ENCODE results near the gene ONECUT1.

The ONECUT1 gene

GRCh38 chr15:52733696-52734255 is 56.4 kb downstream of the ONECUT1 start:
- no peak for DNase-seq

DNA sequence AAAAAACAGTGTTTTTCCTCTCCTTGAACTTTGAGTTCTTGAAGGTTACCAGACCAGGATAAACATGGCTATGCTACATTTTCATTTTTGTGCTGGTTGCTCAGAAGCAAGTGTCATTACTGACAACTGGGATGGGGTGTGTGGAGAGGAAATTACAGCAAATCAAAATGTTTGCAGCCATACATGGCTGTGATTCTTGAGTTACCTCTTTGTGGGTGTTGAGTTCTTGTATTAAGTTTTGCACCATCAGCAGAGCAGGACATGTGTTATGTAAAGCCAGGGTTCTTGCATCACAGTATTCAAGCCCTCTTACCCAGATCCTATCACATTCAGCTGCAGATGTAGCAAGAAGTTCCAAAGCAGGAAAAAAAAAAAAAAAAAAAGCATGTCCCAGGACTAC is 57.0 kb downstream of the ONECUT1 start:
- no peak for DNase-seq

- no peak for DNase-seq
Measured at GRCh38 chr15:52732551-52732950, 57.6 kb downstream of the ONECUT1 start.

DNA sequence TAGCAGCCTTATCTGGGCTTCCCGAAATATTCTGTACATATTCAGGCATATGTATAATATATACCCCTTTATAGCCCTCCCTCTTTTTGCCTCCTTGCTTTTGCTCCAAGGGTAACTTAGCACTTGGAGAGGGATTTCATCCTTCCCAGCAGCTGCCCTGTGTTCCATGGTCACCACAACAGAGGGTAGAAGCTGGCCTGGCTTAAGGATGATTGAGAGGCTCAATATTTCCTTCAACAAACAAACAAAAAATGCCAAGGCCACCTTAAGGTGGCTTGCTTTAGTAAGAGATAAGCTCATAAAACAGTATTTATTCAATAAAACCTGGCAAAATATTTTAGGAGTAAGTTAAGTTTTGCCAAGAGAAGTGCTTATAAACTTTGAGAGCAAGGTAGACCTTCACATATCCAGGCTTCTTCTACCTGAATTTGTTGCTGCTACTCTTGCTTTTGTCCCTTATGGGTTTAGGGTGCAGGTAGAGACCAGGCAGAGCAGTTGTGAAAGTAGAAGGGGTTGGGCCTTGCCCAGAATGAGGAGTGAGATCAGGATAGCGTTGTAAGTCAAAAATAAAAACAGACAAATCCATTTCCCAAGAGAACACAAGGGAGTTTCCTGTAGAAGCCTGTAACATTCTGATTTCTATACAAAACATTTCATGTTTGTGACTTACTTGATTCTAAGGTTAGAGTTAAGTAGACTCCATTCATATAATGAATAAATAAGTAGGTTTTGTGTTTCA is 58.2 kb downstream of the ONECUT1 start:
- no peak for DNase-seq

DNA sequence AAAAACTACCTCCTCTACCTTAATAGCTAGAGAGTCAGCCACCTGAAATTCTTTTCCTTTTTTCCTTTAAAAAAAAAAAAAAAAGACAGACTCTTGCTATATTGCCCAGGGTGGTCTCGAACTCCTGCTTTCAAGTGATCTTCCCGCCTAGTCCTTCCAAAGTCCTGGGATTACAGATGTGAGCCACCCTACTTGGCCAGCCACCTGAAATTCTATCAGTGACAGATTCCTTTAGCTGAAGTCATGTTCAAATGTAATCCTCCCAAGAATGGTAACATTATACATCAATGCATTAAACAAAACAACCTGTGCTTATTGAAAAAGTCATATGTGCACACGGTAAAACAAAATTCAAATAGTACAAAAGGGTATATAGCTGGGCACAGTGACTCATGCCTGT is 59.1 kb downstream of the ONECUT1 start:
- no peak for DNase-seq

DNA sequence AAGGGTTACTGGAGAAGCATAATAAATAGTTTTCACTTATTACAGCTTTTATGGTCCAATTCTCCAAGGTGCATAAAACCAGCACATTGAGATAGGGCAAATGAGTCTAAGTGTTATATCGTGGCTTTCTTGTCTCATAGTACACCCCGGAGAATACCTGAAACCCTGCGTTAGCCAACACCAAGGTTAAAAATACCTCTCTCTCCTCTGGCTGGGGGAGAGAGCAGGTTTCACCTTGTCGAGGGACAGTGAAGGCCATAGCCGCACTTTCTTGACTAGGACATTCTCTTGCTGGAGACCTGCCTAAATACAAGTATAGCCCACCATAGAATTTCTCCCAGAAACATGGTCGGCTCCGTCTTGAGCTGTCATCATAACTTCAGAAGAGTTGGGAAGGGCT is 59.5 kb downstream of the ONECUT1 start:
- DNase-seq, result no peak

DNA sequence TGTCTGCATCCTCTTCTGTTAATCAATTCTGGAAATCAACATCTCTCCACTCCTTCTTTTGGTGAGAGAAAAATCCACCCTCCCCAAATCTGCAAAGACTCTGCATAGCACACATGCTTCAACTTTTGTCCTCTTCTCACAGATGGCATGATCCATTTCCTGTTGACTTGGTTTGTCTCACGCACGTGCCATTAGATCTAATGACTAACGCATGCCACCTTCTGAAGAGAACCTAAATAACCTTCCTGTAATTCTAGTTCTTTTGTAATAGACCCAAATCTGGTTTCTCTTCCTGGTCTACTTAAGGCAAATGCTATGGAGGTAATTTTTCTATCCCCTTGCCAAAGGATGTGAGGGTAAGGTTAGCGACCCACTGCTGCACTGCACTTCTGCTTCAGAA is 60.0 kb downstream of the ONECUT1 start:
- DNase-seq, result no peak

GRCh38 chr15:52728899-52729298 is 61.2 kb downstream of the ONECUT1 start:
- no peak for DNase-seq

DNA sequence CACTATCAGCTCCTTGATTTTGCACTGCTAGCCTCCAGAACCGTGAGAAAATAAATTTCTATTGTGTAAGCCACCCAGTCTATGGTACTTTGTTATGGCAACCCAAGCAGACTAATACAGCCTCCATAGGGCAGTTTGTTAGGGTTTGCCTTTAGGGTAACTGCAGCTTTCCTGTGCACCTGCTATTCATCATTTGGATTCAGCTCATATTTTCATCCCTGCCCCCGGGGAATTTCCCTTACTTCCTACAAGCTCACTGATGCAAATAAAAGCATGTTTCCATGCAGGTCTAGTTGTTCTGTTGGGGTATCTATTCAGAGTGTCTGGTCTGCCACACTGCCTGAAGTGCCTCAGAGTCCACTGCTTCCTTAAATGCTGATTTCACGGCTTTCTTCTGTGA is 62.3 kb downstream of the ONECUT1 start:
- no peak for DNase-seq

GRCh38 chr15:52726195-52726594 is 63.9 kb downstream of the ONECUT1 start:
- DNase-seq, result no peak

DNA sequence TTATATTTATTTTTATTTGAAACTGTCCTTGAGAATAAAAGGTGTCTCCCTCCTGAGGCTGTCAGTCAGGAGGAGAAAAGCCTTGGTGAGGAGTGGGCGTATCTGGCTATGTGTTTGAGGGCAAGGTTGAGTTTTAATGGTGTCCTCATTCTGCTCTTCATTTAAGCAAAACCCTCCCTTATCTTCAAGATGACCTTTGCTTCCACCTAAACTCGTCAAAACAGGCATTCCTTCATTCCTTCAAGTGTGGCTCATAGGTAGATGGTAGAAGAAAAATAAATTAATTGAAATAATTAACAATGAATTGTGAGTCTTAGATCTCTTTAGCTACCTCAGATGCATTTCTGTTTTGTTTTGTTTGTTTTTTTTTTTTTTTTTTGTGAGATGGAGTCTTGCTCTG is 71.6 kb downstream of the ONECUT1 start:
- no peak for DNase-seq

DNA sequence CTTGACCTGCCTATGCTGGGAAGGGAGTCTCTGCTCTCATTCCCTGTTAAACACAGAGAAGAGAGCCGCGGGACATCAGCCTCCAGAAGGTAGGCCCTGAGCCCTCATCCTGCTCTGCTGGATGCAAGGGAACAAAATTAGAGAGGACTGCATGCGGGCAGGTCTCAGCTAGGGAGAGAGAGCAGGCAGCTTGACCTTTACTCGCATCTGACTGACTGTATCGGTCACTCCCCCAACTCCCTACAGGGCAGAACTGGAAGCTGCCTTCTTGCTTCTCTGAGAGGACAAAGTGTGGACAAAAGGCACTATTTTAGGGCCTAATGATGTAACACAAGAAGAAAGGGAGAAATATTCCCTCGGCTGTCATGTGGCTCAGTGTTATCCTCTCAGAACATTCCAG is 72.2 kb downstream of the ONECUT1 start:
- DNase-seq, result no peak

DNA sequence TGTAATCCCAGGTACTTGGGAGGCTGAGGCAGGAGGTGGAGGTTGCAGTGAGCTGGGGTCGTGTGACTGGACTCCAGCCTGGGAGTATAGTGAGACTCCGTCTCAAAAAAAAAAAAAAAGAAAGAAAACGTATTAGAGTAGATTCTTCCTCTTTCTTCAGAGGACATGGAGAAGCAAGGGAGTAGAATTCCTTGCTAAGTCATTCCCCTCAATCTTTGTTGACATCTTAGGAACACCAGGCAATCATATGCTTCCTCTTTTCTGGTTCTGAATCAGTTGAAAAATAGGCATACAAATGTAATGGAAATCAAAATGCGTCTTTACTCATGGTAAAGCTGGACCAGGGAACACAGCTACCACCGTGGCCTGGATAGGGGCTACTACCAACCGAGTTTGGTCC is 72.7 kb downstream of the ONECUT1 start:
- no peak for DNase-seq

GRCh38 chr15:52716536-52716935 is 73.6 kb downstream of the ONECUT1 start:
- DNase-seq, result no peak

DNA sequence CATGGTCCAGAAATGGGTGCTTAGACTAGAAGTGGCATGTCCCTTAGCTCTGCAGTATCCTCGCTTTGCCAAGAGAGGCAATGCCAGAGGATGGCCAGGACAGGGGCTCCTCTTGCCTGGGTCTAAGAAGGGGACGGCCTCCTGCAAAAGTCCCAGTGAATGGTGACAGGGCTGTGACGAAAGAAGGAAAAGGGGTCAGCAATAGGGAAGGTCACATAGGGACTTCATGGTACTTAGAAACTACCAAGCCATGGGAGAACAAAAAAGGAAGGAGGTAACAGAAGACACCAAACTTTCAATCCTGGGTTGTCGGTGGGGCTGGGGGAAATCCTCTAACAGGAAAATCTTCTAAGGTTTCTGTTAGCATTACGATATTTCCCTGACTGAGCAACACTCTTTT is 74.7 kb downstream of the ONECUT1 start:
- no peak for DNase-seq

DNA sequence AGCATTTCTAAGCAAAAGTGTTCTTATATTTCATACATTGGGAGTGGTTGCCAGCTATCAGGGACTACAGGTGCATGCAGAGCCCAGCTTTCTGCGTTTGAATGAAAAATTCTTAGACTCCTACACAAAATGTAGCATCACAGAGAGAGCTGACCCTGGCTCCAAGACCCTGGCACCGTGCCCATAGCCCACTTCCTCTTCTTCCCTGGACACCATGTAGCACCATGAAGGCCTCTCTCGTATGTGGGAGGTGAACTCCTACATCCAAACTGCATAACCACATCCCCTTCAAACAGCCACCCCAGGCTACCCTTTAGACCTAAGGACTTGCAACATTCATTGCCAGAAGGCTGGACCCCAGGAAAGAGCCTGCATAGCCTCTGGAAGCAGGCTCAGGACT is 75.2 kb downstream of the ONECUT1 start:
- no peak for DNase-seq

GRCh38 chr15:52710708-52711389 is 79.3 kb downstream of the ONECUT1 start:
- no peak for DNase-seq

DNA sequence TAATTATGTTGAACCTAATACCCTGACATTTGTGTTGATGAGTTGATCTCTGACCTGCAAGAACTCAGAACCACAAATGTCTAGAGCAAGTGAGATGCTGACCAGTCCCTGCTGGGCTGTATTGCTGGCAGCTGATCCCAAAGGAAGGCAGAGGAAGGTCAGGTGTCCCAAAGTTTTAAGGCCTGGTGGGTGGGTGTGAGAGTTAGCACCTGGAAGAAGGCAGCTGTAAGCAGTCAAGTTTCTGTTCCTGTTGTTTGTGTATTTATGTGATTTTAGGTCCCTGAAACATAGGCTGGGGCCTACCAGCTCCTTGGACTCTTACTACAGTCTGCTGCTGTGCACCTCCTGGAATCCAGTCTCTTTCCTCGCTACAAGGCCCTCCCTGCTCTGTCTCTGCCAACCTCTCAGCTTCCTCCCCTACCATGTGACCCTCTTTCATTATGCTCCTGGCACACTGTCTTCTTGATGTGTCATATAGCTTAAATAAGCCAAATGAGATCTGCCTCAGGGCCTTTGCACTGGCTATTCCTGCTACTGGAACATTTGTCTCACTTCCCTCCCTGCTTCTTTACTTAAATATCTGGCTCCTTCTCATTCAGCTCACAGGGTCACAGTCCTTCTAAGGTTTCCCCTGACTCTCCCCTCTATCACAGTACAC is 80.0 kb downstream of the ONECUT1 start:
- DNase-seq, result no peak

DNA sequence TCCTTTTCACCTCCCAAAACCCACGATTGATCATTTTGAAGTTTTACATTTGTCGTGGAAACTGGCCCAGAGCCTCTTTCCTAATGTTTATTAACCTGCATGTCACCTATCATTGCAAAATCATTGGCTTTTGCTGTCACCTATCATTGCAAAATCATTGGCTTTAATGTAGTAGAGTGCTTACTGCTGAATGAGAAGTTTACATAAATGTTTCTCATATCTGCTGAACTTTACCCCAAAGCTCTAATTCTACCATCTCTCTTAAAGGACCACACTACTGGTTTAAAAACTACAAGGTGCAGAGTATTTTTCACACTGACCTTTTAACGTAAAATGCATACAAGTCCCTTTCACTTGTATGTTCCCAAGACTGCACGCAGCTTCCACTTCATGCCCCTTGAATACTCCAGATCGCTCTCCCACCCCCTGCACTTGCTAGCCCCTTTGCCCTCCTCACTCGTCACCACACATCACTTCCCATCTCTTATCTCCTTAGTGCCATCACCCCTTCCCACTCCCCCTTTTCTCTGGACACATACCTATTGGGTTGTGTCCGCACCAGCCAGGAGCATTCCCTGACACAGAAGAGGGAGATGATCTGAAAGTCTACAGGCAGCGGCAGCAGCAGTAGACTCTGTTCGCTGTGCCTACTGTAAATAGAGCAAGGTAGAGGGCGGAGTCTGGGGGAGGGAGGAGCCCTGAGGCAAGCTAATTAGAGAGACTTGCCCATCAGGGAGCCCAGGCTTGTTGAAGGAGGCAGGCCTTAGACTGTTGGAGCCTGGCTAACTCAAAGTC is 80.8 kb downstream of the ONECUT1 start:
- no peak for DNase-seq

Data from amygdala (tissue), 56 donors.